Lower lobe of right lung (tissue), 2 donors: ENCODE measurements around the gene FN3KRP. TPM values are rescaled to one million over a fixed set of nuclear protein-coding genes. Genes with fewer than 3 reads are reported as not detected.

Source experiments
- ATAC-seq, 2 donors: fragments of 200-7000 bp; cut with Tn5 transposase; one replicate each; pipeline ENCODE4 v1.9.1; 2020 to 2022; ENCODE audit warnings: mild to moderate bottlenecking in 2 of 2, moderate library complexity in 2 of 2
- DNase-seq: peaks from one replicate; pipeline ENCODE4 v3.0.0-alpha.2; 2020
- H3K27ac ChIP-seq: fragments of 200-600 bp; one replicate; pipeline ENCODE4 v1.8.0; 2022
- H3K27me3 ChIP-seq: fragments of 200-600 bp; one replicate; pipeline ENCODE4 v1.8.0; 2022; ENCODE audit warnings: low read depth
- H3K36me3 ChIP-seq: fragments of 200-600 bp; one replicate; pipeline ENCODE4 v1.8.0; 2022; ENCODE audit warnings: mild to moderate bottlenecking
- H3K4me1 ChIP-seq: fragments of 200-600 bp; one replicate; pipeline ENCODE4 v1.8.0; 2022
- H3K4me3 ChIP-seq: fragments of 200-600 bp; one replicate; pipeline ENCODE4 v1.8.0; 2022; ENCODE audit warnings: mild to moderate bottlenecking
- H3K9me3 ChIP-seq: fragments of 200-600 bp; one replicate; pipeline ENCODE4 v1.8.0; 2022
- intact Hi-C: fragments of 100-400 bp; cut with DNase I; formaldehyde crosslinking; loops from one replicate; pipeline ENCODE4 v1.11.0; 2022
- total RNA-seq: library from RNA; stranded (reverse); fragmentation: NEBNext Ultra II Directional; extraction: Animal tissue kit (Norgen Biotek cat#: 25700); gene quantifications from one replicate; pipeline ENCODE4 v1.2.1, GENCODE V29; 2021
- TF ChIP-seq, protein P1 (sequence below): fragments of 200-600 bp; IDR thresholded peaks from one replicate; pipeline ENCODE4 v1.8.0; 2022; ENCODE audit warnings: antibody characterized with exemption, mild to moderate bottlenecking
- donor health status: DM: no; HTN: yes; CAD: no; lungs with severe emphysema.

FN3KRP gene
- total RNA-seq, 1 donor from 2014 or later, result 28.1 TPM

DNA sequence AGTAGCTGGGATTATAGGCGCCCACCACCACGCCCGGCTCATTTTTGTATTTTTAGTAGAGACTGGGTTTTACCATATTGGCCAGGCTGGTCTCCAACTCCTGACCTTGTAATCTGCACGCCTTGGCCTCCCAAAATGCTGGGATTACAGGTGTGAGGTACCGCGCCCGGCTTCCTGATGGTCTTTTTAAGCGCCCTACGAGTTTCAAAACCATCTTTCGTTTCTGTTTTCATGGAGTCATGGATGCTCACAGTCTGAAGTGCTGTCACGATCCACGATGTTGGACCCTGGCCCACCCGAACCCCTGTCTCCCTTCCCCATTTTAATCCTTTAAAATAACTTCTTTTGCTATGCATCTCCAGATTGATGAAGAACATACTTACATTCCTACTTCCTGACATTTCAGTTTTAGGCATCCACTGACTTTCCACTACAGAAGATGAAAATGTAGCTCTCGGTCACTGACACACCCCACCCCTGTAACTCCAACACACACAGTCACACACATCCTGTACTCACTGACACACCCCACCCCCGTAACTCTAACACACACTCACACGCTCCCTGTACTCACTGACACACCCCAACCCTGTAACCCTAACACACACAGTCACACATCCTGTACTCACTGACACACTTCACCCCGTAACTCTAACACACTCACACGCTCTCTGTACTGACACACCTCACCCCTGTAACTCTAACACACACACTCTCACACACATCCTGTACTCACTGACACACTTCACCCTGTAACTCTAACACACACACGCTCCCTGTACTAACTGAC, 45.6 kb upstream of the FN3KRP start:
- TF ChIP-seq, protein P1, sequence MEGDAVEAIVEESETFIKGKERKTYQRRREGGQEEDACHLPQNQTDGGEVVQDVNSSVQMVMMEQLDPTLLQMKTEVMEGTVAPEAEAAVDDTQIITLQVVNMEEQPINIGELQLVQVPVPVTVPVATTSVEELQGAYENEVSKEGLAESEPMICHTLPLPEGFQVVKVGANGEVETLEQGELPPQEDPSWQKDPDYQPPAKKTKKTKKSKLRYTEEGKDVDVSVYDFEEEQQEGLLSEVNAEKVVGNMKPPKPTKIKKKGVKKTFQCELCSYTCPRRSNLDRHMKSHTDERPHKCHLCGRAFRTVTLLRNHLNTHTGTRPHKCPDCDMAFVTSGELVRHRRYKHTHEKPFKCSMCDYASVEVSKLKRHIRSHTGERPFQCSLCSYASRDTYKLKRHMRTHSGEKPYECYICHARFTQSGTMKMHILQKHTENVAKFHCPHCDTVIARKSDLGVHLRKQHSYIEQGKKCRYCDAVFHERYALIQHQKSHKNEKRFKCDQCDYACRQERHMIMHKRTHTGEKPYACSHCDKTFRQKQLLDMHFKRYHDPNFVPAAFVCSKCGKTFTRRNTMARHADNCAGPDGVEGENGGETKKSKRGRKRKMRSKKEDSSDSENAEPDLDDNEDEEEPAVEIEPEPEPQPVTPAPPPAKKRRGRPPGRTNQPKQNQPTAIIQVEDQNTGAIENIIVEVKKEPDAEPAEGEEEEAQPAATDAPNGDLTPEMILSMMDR, result no peak
- Histone ChIP-seq H3K4me1 (no peaks in the 10 kb centered on the region), H3K36me3 (no peaks in the 10 kb centered on the region), H3K9me3 (no peaks in the 10 kb centered on the region), H3K4me3 (no peak overlapping the region), H3K27me3 (no peaks in the 10 kb centered on the region), H3K27ac (peak overlapping the region; percentile 44)
- intact Hi-C loops, result no loop called here
- DNase-seq (no peak), ATAC-seq (no peak)

DNA sequence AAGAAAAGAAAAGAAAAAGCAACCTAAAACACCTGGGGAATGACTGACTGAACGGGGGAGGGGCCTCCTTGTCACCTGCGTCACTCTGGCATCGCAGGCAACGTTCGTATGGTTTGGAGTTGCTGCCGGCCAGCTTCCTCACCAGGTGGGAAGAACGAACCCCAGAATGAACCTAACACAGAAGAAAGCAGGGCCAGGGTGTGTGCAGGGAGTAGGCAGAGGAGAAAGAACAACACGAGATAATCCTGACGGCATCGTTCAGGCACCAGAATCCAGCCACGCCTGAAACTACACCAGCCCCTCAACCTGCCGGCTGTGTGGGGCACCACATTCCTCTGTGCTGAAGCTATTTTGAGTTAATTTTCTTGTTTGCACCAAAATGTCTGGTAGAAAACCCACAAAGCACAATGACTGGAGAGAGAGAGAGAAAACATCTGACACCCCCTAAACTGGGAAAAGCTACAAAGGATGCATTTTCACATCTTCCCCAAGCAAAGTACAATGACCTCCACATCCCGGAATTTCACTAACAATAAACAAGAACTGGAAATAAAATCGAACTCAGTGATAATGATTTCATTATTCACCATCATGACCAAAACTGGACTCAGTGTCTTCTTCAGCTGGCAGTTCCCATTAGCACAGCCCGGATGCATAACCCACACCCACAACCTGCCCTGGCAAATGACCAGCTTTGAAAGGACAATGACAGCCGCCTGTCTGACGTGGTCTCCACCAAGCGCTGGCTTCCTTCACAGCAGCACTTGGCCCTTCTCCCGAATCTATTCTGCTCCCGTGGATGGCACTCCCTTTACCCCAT, 41.6 kb upstream of the FN3KRP start:
- TF ChIP-seq, protein P1, result no peak
- DNase-seq (no peak), ATAC-seq (no peak)
- Histone ChIP-seq H3K9me3 (no peaks in the 10 kb centered on the region), H3K4me1 (no peaks in the 10 kb centered on the region), H3K27ac (no peak overlapping the region), H3K4me3 (no peak overlapping the region), H3K27me3 (no peaks in the 10 kb centered on the region), H3K36me3 (no peaks in the 10 kb centered on the region)
- intact Hi-C loops, result no loop called here

DNA sequence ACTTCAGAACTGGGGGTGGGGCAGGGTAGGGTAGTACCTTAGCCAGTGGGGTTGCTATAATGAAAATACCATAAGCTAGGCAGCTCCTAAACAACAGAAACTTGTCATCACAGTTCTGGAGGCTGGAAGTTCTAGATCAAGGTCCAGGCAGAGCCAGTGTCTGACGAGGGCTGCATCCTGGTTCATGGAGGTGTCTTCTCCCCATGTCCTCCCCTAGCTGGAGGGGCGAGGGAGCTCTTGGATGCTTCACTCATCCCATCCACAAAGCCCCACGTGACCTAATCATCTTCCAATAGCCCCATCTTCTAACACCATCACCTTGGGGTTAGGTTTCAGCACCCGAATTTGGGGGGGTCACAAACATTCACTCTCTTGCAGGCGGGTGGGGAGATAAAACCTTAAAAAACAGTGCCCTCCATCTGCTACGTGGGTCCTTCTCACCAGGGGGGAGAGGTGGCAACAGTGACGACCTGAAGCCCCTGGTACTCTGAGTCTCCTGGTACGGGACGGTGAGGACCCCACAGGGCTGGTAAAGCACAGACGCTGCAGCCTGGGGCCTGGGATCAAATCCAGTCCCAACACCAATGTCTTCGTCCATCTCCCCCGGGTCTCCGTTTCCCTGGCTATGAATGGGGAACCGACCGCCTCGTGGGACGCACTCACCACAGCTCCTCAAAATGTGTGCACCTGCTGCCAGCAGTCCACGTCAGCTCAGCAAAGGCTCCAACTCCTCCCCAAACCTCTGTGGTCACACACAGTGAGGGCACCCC, 40.8 kb upstream of the FN3KRP start:
- Histone ChIP-seq H3K9me3 (no peaks in the 10 kb centered on the region), H3K27me3 (no peaks in the 10 kb centered on the region), H3K27ac (no peak overlapping the region), H3K4me3 (no peak overlapping the region), H3K4me1 (no peaks in the 10 kb centered on the region), H3K36me3 (no peaks in the 10 kb centered on the region)
- ATAC-seq (no peak), DNase-seq (no peak)
- intact Hi-C loops, result no loop called here
- TF ChIP-seq, protein P1, result no peak

DNA sequence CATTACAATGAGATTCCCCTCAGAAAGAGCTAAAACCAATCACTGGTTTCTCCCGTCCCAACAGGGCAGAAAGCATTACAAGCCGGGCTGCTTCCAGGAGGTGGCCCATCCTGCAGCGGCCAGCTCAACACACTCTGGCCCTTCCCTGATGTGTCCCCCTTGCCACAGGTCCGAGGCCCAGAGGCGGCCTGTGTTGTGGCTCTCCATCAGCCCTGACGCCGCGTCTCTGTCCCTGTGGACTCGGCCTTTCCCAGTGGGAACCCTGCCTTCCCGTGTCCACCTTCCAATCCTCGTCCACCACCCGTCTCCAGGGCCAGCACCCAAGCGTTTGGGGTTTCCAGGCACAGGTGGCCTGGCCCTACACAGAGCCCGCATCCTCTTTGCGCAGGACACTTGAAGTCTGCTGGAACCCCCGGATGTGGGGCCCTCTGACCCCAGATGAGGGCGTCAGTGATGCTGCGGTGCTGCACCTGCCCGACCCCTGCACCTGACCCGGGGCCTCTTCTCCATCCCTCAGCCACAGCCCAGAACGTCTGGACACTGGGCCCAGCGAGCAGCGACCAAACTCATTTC, 39.1 kb upstream of the FN3KRP start:
- no peaks in the 10 kb centered on the region for H3K36me3 ChIP-seq
- no peak overlapping the region for H3K27ac ChIP-seq
- no peaks in the 10 kb centered on the region for H3K4me1 ChIP-seq
- no peak overlapping the region for H3K4me3 ChIP-seq
- peaks cover 9% of the 10 kb centered on the region for H3K9me3 ChIP-seq
- TF ChIP-seq, protein P1, result no peak
- DNase-seq (no peak), ATAC-seq (no peak)
- intact Hi-C loops, result no loop called here
- no peaks in the 10 kb centered on the region for H3K27me3 ChIP-seq

DNA sequence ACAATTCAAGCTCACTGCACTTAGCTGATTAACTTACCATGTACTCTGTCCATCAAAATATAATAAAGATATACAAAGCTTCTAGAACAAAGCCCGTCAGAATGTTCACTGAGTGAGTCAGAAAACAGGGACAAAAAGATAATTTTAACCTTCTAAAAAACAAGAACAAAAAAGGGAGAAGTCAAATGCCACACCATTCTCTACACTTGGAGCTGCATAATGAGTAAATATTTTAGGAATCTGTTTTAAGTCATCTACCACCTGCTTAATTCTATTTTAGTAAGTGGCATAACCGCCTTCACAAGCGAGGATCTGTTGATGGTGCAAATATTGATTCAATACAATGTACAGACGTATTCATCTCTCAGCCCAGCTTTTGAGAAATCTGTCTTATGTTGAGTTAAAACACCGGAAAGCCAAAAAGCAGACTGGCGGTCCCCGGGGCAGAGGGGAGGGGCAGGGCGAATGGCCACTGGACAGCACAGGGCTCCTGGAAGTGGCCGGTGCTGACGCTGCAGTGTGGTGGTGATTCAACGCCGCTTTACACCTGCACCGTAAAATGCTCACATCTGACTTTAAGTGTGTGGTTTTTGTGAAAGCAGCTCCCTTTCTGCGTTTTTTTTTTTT, 38.1 kb upstream of the FN3KRP start:
- intact Hi-C loops, result no loop called here
- no peaks in the 10 kb centered on the region for H3K4me1 ChIP-seq
- H3K36me3 ChIP-seq, result no peaks in the 10 kb centered on the region
- H3K27ac ChIP-seq, result no peak overlapping the region
- ATAC-seq (peak; percentile 65 to 80), DNase-seq (no peak)
- peak overlapping the region; percentile 23 for H3K4me3 ChIP-seq
- no peaks in the 10 kb centered on the region for H3K27me3 ChIP-seq
- TF ChIP-seq, protein P1, result no peak
- peaks cover 9% of the 10 kb centered on the region for H3K9me3 ChIP-seq
